CD4-positive, alpha-beta T cell (primary cell): Measurements from ENCODE around the gene PRKCQ. TPM values are rescaled to one million over a fixed set of nuclear protein-coding genes. Genes with fewer than 3 reads are reported as not detected.

Experiments used
- ATAC-seq: fragments of 200-7000 bp; cut with Tn5 transposase; one replicate; pipeline ENCODE4 v1.10.0; 2022; ENCODE audit warnings: mild to moderate bottlenecking; ENCODE audit not compliant: poor library complexity
- CTCF ChIA-PET: fragments of 350-600 bp; sonication (Branson Sonifier 250); formaldehyde crosslinking; loops from one replicate; lab custom pipeline; 2021; ENCODE audit warnings: antibody characterized with exemption, inconsistent platforms; lab: Charles Lee
- POLR2A ChIA-PET: fragments of 350-600 bp; sonication (Branson Sonifier 250); formaldehyde crosslinking; loops from one replicate; lab custom pipeline; 2021; ENCODE audit warnings: antibody characterized with exemption, inconsistent platforms; lab: Charles Lee
- DNase-seq, 14 experiments: peaks; one replicate each; pipeline ENCODE4 v3.0.0-alpha.2; 2013 to 2020; ENCODE audit warnings: mixed read lengths in 2 of 14
- H3K27ac ChIP-seq, 2 donors: one replicate each; pipeline versions ENCODE4 v1.5.1 to v1.7.0; 2013; ENCODE audit warnings: low read length in 2 of 2, low read depth in 1 of 2, mild to moderate bottlenecking in 1 of 2
- H3K27me3 ChIP-seq, 2 experiments: 1 replicate in 1 of 2; 2 replicates in 1 of 2; pipeline versions ENCODE4 v1.6.1 to v1.7.0; 2013; ENCODE audit warnings: low read length in 2 of 2, control low read depth in 1 of 2, mild to moderate bottlenecking in 1 of 2, moderate library complexity in 1 of 2; ENCODE audit not compliant: insufficient read depth in 2 of 2, control insufficient read depth in 1 of 2
- H3K36me3 ChIP-seq: one replicate; pipeline ENCODE4 v1.6.1; 2013; ENCODE audit warnings: low read length, control low read depth; ENCODE audit not compliant: insufficient read depth
- H3K4me1 ChIP-seq: one replicate; pipeline ENCODE4 v1.6.1; 2013; ENCODE audit warnings: low read length, control low read depth; ENCODE audit not compliant: insufficient read depth
- H3K4me3 ChIP-seq: one replicate; pipeline ENCODE4 v1.5.1; 2013; ENCODE audit warnings: mild to moderate bottlenecking, low read length, moderate library complexity
- H3K9me3 ChIP-seq, 2 experiments: 1 replicate in 1 of 2; 2 replicates in 1 of 2; pipeline versions ENCODE4 v1.6.1 to v1.7.0; 2013; ENCODE audit warnings: low read length in 2 of 2, mild to moderate bottlenecking in 2 of 2, control low read depth in 1 of 2, moderate library complexity in 1 of 2; ENCODE audit not compliant: control insufficient read depth in 1 of 2, insufficient read depth in 1 of 2
- H3K27ac Mint-ChIP-seq: one replicate; pipeline ENCODE4 v1.8.0; 2020; ENCODE audit warnings: mixed read lengths
- H3K27me3 Mint-ChIP-seq: one replicate; pipeline ENCODE4 v1.8.0; 2021; ENCODE audit warnings: mixed read lengths
- H3K36me3 Mint-ChIP-seq: one replicate; pipeline ENCODE4 v1.8.0; 2021; ENCODE audit warnings: low read depth, mixed read lengths
- H3K4me1 Mint-ChIP-seq: one replicate; pipeline ENCODE4 v1.8.0; 2021; ENCODE audit warnings: low read depth, mixed read lengths
- H3K4me3 Mint-ChIP-seq: one replicate; pipeline ENCODE4 v1.8.0; 2020; ENCODE audit warnings: mild to moderate bottlenecking, mixed read lengths
- H3K9me3 Mint-ChIP-seq: one replicate; pipeline ENCODE4 v1.8.0; 2020; ENCODE audit warnings: mixed read lengths
- intact Hi-C, 2 experiments: fragments of 100-400 bp; cut with DNase I in 1 of 2; cut with micrococcal nuclease in 1 of 2; formaldehyde crosslinking; loops; one replicate each; pipeline versions ENCODE4 v1.15.1 to v1.9.0; 2023 to 2025; cut with DNase I, micrococcal nuclease
- total RNA-seq, 174 experiments: library from RNA in 2 of 174; stranded (reverse) in 2 of 174; gene quantifications; one replicate each; pipeline ENCODE4 v1.2.3 and lab custom pipeline; 2021 to 2026
- TF ChIP-seq, protein P1 (sequence below): fragments of 200-600 bp; IDR thresholded peaks from one replicate; pipeline ENCODE4 v1.8.0; 2022; ENCODE audit warnings: antibody characterized with exemption, mild to moderate bottlenecking

The PRKCQ gene
- total RNA-seq, 2 experiments from 2014 or later, result 43.4 to 43.9 TPM

DNA sequence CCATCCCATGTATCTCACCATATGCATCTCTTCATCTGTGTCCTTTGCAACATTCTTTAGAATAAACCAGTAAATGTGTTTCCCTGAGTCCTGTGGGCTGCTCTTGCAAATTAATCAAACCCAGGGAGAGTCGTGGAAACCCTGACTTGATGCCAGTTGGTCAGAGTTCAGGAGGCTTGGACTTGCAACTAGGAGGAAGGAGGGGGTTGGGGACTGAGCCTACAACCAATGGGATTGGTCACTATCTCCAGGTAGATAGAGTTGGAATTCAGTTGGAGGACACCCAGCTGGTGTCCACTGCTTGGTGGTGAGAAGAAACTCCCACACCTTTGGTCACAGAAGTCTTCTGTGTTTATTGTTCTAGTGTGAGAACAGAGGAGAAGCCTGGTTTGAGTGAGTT lies 38.3 kb upstream of the PRKCQ start:
- TF ChIP-seq, protein P1, sequence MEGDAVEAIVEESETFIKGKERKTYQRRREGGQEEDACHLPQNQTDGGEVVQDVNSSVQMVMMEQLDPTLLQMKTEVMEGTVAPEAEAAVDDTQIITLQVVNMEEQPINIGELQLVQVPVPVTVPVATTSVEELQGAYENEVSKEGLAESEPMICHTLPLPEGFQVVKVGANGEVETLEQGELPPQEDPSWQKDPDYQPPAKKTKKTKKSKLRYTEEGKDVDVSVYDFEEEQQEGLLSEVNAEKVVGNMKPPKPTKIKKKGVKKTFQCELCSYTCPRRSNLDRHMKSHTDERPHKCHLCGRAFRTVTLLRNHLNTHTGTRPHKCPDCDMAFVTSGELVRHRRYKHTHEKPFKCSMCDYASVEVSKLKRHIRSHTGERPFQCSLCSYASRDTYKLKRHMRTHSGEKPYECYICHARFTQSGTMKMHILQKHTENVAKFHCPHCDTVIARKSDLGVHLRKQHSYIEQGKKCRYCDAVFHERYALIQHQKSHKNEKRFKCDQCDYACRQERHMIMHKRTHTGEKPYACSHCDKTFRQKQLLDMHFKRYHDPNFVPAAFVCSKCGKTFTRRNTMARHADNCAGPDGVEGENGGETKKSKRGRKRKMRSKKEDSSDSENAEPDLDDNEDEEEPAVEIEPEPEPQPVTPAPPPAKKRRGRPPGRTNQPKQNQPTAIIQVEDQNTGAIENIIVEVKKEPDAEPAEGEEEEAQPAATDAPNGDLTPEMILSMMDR, result no peak
- Histone ChIP-seq H3K36me3 (no peaks in the 10 kb centered on the region), H3K27me3 (no peaks in the 10 kb centered on the region), H3K9me3 (peaks cover 0 to 8% of the 10 kb centered on the region in 2 experiments), H3K27ac (no peak overlapping the region), H3K4me1 (no peaks in the 10 kb centered on the region), H3K4me3 (no peak overlapping the region)
- Mint-ChIP-seq H3K27me3 (no peaks in the 10 kb centered on the region), H3K36me3 (peaks cover 28% of the 10 kb centered on the region), H3K4me3 (no peak overlapping the region), H3K4me1 (peaks cover 4% of the 10 kb centered on the region), H3K9me3 (peaks cover 4% of the 10 kb centered on the region), H3K27ac (no peak overlapping the region)
- DNase-seq (no peak), ATAC-seq (no peak)
- intact Hi-C loops, result no loop called here
- POLR2A ChIA-PET, result no interaction called here
- CTCF ChIA-PET, result interaction anchor here (0.8 to 1.6 kb wide), 2 partner anchors 11 to 29 kb away, joined by 3 read pairs; no protein-coding TSS in a partner anchor

DNA sequence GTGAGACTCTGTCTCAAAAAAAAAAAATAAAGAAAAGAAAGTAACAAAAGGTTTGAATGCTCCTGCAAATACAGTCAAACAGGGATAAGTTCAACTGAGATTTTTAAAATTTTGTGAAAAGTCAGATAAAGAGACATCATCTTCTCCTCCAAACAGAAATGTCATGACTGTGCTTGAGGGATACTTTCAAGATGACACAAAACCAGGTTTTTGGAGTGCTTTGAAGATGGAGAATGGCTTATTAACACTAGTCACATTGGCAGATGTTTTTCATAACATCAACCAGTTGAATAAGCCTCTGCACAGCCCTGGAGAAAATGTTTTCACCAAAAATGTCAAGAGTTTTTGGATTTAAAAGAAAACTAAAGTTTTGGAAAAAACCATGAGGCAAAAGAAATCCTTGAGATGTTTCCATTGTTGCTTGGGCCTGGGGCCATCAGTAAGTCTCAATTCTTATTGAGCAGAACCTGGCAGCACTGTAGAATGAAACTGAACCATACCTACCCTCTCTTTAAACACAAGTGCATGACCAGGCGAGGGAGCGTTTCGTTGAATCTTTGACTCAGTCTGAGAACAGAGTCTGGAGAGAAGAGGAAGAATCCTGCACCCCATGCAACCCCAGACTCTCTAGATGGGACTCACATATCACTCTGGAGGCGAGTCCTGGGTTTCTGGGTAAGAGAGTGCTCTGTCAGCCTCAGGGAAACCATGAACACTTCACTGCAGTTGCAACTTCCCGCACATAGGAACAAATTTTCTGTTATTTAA lies 37.4 kb upstream of the PRKCQ start:
- H3K4me1 ChIP-seq, result peaks cover 2% of the 10 kb centered on the region
- H3K27ac ChIP-seq, result no peak overlapping the region
- DNase-seq (no peak), ATAC-seq (no peak)
- Mint-ChIP-seq H3K36me3 (peaks cover 36% of the 10 kb centered on the region), H3K27ac (no peak overlapping the region), H3K4me1 (peaks cover 10% of the 10 kb centered on the region), H3K4me3 (no peak overlapping the region), H3K27me3 (no peaks in the 10 kb centered on the region), H3K9me3 (peaks cover 5% of the 10 kb centered on the region)
- intact Hi-C loops, result no loop called here
- no peak overlapping the region for H3K4me3 ChIP-seq
- ChIA-PET POLR2A (no interaction called here), CTCF (no interaction called here)
- H3K9me3 ChIP-seq, result peaks cover 0 to 8% of the 10 kb centered on the region in 2 experiments
- TF ChIP-seq, protein P1, result no peak
- H3K27me3 ChIP-seq, result no peaks in the 10 kb centered on the region
- H3K36me3 ChIP-seq, result no peaks in the 10 kb centered on the region

DNA sequence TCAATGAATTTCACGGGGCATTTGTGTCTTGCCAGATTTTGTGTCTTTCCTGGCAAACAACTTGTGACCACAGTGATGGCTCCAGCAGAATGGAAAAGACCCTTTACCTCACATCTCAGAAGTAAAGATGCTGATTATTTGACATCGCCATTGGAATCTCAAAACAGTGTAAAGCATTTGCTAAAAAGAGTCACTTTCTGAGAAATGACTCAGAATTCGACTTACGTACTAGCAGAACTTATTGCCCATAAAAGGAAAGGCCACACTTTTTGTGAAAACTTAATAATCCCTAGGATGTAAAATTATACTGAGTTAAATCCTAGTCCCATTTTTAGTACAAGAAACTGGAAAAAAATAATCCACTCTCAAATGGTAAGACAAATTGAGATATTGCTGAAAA lies 35.9 kb upstream of the PRKCQ start:
- TF ChIP-seq, protein P1, result no peak
- Histone ChIP-seq H3K9me3 (peaks cover 0 to 8% of the 10 kb centered on the region in 2 experiments), H3K4me3 (no peak overlapping the region), H3K36me3 (no peaks in the 10 kb centered on the region), H3K27ac (no peak overlapping the region), H3K4me1 (peaks cover 6% of the 10 kb centered on the region), H3K27me3 (no peaks in the 10 kb centered on the region)
- no peak for DNase-seq
- H3K36me3 Mint-ChIP-seq, result peaks cover 39% of the 10 kb centered on the region
- ChIA-PET POLR2A (no interaction called here), CTCF (no interaction called here)
- no peak overlapping the region for H3K4me3 Mint-ChIP-seq
- intact Hi-C loops, result no loop called here
- ATAC-seq, result no peak
- no peak overlapping the region for H3K27ac Mint-ChIP-seq
- no peaks in the 10 kb centered on the region for H3K27me3 Mint-ChIP-seq
- H3K9me3 Mint-ChIP-seq, result peaks cover 5% of the 10 kb centered on the region
- peaks cover 26% of the 10 kb centered on the region for H3K4me1 Mint-ChIP-seq
